ENCODE measurements around the gene CSRP1.

DNA sequence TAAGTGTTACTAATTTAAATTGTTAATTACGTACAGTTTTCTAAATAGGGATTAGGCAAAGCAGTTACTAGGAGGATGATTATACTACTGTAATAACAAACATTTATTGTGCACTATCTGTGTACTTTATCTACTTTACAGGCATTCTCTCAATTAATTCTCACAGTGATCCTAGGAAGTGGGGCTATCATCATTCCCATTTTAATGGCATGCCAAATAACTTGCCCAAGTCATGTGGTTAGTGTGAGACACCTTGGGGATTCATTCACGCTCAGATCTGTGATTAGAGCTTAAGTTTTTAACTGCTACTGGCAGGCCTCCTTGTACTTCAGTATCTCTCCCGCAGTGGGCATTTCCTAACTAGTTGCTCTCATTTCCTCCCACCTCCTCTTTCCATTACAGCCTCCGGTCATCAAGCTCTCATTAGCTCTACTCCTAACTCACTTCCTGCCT, 49.4 kb downstream of the CSRP1 start:
- TF ChIP-seq, protein P1, sequence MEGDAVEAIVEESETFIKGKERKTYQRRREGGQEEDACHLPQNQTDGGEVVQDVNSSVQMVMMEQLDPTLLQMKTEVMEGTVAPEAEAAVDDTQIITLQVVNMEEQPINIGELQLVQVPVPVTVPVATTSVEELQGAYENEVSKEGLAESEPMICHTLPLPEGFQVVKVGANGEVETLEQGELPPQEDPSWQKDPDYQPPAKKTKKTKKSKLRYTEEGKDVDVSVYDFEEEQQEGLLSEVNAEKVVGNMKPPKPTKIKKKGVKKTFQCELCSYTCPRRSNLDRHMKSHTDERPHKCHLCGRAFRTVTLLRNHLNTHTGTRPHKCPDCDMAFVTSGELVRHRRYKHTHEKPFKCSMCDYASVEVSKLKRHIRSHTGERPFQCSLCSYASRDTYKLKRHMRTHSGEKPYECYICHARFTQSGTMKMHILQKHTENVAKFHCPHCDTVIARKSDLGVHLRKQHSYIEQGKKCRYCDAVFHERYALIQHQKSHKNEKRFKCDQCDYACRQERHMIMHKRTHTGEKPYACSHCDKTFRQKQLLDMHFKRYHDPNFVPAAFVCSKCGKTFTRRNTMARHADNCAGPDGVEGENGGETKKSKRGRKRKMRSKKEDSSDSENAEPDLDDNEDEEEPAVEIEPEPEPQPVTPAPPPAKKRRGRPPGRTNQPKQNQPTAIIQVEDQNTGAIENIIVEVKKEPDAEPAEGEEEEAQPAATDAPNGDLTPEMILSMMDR (IDR thresholded peaks at IDR 0.05), result no peak
- no peak for TF ChIP-seq EZH2 (IDR thresholded peaks at IDR 0.05; ENCODE audit: borderline replicate concordance, insufficient read depth, low read depth, low read length, poor library complexity, severe bottlenecking)
